ENCODE results near the gene SIPA1L3.
A peak's percentile ranks its signal among the peaks of the same experiment; 100 is the strongest.
"Not testable (repeated sequence)": the region's sequence is repeated elsewhere in the genome, so short reads cannot be mapped to it uniquely, and the experiment has no call there.

The SIPA1L3 gene

DNA sequence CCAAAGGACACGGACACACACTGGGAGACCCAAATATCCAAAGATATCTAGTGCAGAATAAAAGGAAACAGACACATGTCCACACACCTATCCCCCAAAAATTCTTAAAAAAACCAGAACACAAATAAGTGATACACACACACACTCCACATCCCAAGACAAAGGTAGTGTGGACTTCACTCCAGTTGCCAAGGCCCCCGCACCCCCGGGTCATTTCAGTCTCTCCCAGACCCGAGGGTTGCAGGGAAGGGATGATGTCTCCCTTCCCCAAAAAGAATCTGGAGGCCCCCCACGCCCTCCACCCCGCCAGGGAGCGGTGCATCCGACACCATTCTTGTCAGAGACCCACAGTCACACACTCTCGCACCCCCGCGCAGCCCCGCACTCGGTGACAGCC, 316.6 kb downstream of the SIPA1L3 start:
- no peak for DNase-seq

DNA sequence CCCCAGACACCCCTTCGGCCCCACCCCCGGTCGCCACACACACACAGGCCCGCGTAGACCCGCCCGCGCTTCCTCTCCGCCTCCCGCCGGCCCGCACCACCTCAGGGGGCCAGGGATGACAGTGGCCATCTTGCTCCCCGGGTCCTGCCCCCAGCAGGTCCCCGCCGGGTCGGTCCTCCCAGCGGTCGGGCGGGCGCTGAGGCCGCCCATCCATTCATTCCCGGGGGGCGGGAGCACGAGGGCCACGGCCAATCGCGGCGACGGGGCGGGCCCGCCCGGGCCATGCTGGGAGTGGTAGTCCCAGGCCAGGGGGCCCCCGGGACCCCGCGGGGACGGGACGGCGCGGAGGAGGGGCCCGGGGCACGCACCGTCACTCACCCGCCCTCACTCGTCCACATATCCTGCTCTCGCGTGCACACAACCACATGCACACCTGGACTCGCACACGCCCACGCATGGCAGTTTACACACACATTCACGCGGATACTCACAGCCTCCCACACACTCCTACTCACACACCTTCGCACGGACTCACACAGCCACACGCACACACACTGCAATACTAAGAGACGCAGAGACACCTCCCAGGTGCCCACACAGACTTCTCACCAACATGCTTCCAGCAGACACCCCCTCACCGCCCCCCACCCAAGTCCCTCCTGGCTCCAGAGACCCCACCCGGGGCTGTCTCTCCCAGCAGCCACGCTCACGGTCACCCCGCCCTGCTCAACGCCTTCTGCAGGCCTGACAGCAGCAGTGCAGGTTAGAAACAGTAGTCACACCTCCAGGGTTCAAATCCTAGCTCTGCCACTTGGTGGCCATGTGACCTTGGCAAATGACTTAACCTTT, 317.2 kb downstream of the SIPA1L3 start, which contains the start of gene DPF1:
Gene DPF1 (minus strand): TSS at position 209 of the 849 bp plus-strand sequence. CDS start 80 bp downstream, at position 129.
- peak; percentile 31 for DNase-seq

GRCh38 chr19:38224863-38225218, 317.8 kb downstream of the SIPA1L3 start:
- DNase-seq, result not testable (repeated sequence)

- DNase-seq, result no peak
These were observed 320.4 kb downstream of the SIPA1L3 start for GRCh38 chr19:38227287-38228004.

DNA sequence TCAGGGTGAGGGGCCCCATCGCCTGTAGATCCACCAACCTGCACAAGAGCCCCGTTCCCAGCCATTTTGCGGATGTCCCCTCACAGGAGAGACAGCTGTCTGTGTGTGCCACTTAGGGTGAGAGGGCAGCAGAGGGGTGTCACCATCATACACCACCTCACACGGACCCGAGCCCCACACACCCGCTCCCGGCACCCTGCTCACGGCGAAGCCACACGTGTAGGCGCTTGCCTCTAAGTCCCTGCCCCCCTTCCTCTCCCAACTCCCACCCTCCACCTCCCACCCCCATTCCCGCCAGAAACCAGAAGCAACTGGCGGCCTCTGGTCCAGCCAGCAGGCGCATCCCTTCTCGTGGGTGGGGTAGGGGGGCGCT, 321.0 kb downstream of the SIPA1L3 start:
- DNase-seq, result no peak

GRCh38 chr19:38228491-38229439, 321.8 kb downstream of the SIPA1L3 start:
- peak; percentile 9 for DNase-seq

DNA sequence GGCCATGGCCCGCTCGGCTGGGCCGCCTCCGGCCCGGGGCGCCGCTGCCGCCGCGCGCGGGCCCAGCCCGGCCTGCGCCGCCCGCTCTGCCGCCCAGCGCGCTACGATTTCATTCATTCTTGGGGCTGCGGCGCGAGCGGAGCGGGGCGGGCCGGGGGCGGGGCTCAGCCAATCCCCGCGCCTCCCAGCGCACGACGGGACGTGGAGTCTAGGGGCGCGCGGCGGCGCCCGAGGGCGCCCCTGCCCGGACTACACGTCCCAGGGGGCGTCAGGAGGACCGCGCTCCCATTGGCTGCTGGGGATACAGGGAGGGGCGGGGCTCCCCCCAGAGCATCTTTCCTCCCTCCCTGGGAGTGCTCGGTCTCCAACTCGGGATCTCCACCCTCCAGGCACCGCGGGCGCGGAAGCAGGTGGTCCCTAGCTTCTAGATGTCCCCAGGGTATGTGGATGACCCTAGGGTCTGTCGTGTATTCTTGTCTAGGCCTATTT, 322.6 kb downstream of the SIPA1L3 start:
- peak; percentile 72 for DNase-seq

- DNase-seq, result not testable (repeated sequence)
These were observed 323.6 kb downstream of the SIPA1L3 start for GRCh38 chr19:38230506-38231133.

DNA sequence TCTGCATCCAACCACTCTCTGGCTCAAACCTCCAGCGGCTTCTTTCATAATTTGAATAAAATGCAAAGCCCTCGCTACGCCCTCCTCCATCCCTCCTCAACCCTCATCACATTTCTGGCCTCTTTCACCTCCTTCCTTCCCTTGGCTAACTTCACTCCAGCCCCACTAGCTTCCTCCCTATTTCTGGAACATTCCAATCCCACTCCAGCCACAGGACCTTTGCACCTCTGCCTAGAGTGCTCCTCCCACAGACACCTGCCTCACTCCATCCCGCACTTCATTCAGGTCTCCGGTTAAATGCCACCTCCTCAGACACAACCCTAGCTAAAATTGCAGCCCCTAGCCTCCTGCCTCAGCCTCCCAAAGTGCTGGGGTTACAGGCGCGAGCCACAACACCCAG, 324.9 kb downstream of the SIPA1L3 start:
- no peak for DNase-seq

- DNase-seq, result peak; percentile 19
These were observed 326.8 kb downstream of the SIPA1L3 start for GRCh38 chr19:38233740-38234251.

- DNase-seq, result no peak
These were observed 327.6 kb downstream of the SIPA1L3 start for GRCh38 chr19:38234615-38235014.

GRCh38 chr19:38239816-38240215, 332.8 kb downstream of the SIPA1L3 start:
- no peak for DNase-seq

- no peak for DNase-seq
These were observed 336.3 kb downstream of the SIPA1L3 start for GRCh38 chr19:38243279-38243673.

- no peak for DNase-seq
These were observed 339.0 kb downstream of the SIPA1L3 start for GRCh38 chr19:38245826-38246498.

DNA sequence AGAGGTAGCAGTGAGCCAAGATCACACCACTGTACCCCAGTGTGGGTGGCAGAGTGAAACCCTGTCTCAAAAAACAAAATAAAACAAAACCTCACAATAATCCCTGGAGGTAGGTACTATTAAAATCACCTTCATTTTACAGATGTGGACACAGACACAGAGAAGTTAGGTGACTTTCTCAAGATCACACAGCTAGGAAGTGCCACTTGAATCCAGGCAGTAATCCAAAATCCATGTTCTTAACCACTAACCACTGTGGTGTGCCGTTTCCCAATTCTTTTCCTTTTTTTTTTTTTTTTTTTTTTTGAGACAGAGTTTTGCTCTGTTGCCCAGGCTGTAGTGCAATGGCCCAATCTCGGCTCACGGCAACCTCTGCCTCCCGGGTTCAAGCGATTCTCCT, 340.1 kb downstream of the SIPA1L3 start:
- DNase-seq, result no peak

DNA sequence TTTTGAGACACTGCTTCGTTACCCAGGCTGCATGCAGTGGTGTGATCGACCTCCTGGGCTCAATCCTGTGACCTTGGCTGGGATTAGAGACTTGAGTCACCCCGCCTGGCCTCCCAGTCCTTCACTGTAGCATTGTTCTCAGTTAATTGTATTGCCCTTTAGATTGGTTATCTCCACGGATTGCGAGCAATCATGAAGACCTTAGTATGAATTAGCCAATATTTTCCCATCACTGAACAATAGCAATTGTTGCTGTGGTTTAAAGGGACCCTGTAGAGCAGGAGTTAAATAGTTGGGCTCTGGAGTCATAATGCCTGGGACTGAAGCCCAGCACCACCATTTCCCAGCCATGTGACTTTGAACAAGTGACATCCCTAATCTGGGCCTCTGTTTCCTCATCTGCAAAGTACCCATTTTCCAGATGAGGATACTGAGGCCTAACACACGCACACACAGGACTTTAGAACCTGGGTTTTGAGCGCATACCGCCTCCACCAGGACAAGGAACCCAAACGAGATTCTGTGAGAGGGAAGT, 340.8 kb downstream of the SIPA1L3 start:
- DNase-seq, result no peak

DNA sequence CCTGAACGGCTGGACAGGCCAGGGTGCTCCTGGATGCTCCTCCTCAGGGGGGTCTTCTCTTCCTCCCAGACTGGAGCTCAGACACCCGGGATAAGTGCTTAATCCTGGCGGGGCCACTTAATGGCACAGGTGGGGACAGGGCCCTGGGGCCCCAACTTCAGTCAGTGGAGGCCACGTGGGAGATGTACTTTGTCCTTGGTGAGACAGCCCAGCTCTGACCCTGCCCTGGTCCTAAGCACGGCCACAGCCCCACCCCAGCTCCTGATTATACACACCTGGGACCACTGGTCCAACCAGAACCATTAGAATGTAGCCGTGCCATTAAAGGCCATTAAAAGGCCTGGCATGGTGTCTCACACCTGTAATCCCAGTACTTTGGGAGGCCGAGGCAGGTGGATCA, 341.4 kb downstream of the SIPA1L3 start:
- no peak for DNase-seq

DNA sequence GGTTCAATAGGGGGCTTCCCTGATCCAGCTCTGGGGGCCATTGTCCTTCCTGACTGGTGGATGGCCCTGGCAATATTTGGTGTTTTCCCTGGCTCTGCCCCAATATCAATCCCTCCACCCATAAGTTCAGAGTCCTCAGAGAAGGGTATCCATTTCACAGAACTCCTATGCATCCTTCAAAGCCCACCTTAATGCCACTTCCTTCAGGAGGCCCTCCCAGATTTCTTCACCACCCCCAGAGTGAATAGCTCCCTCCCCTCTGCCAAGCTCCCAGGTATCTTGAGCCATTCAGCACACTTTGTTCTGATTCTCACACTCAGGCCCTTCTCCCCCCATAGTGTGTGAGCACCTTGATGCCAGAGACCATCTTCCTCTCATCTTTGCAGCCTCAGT, 343.4 kb downstream of the SIPA1L3 start:
- no peak for DNase-seq

DNA sequence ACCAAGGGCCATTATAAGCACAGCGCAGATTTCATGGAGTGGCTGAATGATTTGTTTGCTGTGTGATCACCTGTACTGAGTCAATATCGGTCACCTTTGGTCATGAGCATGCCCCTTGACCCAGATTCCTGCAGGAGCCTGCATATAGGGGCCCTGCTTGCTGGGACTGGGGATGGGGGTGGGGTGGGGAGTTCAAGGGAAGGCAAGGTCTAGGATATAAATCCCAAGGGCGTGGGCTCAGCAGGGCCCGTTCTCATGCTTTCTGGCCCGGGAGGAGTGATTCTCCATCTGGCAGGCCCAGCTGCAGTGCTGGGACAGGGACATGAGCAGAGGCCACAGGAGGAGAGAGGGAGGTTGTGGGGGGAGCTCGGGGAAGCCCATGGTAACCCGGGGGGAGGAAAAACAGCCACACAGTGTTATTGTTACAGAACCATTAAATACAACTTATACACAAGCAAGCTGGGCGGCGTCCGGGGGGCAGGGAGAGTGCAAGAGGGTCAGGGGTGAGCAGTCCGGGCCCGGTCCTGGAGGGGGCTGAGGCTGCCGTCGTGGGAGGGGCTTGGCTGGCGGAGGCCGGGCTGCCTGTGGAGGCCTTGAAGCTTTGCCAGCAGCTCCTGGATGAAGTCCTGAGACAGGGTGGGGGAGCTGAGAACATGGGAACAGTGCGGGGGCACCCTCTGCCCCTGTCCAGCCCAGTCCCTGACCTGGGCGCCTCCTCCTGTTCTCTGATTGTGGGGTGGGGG, 344.0 kb downstream of the SIPA1L3 start:
- no peak for DNase-seq

- DNase-seq, result no peak
These were observed 344.6 kb downstream of the SIPA1L3 start for GRCh38 chr19:38251564-38252051.

Data from NCI-H1092 treated with DMSO at 0.1 percent for 48 hours (cell line).